Activated CD8-positive, alpha-beta memory T cell treated with anti-CD3 and anti-CD28 coated beads for 4 hours (primary cell): ENCODE data around the gene MSANTD2.

ENCODE experiments used
- DNase-seq, 2 donors: peaks; one replicate each; pipeline ENCODE4 v3.0.0-alpha.2; 2020; ENCODE audit warnings: low read depth in 2 of 2

Gene MSANTD2

GRCh38 chr11:124800226-124800929, at the start of gene MSANTD2:
MSANTD2 (minus strand) TSS chr11:124800406; CDS start chr11:124800380, 26 bp downstream.
- peak; percentile 53 to 56 for DNase-seq

GRCh38 chr11:124846070-124846673, 46.0 kb upstream of the MSANTD2 start:
- DNase-seq, result no peak

DNA sequence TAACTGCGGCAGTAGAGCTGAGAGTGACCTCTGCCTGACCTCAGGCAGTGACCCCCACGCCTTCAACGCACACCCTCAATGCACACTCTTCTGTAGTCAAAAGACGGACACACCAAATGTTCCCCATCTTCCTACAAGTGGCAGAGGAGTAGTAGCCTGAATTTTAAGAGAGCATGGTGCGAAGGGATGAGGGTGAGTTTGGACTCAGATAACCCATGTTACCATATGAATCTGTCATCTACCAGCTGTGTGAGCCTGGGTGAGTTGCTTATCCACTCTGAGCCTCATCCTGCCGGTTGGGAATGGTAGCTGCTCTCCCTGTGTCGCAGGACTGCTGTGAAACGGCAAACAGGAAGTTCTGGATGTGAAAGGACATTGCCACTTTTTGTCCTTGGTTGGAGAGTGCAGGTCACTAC, 44.5 kb upstream of the MSANTD2 start:
- DNase-seq, result no peak

GRCh38 chr11:124843616-124843910, 43.4 kb upstream of the MSANTD2 start:
- DNase-seq, result no peak

GRCh38 chr11:124842305-124842704, 42.1 kb upstream of the MSANTD2 start:
- DNase-seq, result no peak

DNA sequence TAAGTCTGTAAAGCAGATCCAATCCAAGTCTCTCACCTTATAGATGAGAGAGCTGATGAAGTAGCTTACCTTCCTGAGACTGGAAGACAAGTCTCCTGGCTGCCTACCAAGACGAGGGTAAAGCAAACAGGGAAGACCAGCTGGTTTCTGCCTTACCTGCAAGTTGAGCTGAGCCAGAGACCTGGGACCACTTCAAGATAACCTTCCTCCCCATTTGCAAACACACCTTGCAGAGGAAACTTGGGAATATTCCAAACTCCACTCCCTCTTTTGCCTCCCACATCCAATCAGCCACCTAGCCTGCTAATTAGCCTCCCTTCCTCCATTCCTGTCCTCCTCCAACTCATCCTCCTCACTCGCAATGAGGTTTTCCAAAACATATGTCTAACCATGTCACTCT, 41.6 kb upstream of the MSANTD2 start:
- no peak for DNase-seq

DNA sequence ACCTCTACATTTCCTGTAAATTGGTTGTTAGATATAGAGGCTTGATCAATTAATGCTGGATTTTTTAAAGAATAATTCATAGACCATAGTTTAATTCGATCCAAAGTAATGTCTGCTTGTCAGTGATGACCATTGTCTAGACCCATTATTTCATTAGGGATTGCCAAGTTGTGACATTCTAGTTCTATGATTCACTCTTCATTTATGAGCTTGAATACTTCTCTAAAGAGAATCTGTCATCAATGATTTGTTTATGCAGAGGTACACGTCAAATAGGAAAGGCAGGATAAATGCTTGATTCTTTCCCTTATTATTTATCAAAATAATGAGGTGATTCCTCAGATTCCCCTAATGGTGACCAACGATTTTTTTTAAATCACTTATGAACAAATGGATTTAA, 41.0 kb upstream of the MSANTD2 start:
- no peak for DNase-seq

DNA sequence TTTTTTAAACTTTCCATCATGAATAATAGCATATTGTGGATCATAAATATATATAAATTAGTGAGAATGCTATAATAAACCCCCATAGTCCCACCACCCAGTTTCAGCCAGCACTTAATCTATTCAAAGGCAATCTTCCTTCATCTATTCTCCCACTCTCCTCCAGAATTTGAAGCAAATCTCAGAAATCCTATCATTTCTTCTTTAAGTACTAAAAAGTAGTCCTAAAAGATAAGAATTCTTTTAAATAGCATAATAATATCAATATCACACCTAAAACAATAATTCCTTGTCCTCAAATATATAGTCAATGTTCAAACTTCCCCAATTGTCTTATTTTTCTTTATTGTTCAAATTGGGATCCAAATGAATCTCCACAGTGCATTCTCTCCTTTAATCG, 40.5 kb upstream of the MSANTD2 start:
- DNase-seq, result no peak

DNA sequence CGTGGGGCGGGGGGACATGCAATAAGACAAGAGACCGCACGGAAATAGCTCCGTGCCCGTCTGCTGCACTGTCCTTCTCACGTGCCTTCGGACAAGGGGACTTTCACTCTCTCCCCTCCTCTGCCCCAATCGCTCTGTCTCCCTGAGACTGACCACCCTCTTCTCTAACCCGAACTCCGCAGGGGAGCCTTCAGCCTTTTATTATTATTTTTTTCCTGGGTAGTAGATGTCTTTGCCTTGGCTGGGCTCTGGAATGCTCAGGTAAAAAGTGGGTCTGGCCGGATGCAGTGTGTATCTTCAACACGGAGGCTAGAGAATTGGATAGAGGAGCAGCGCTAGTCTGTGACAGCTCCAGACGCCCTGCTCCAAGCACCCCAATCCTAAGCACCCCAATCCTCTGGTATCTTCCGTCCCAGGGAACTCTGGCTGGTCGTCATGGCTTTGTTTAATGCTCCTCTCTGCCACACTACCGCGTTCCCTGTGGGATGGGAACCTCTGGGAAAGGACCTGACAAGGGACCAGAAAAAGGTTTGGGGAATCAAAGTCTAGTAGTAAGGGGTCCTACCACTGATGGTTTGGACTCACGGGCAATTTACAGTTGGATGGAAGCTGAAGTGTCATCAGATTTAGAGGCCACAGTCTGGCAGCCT, 39.9 kb upstream of the MSANTD2 start:
- no peak for DNase-seq

- no peak for DNase-seq
Measured at GRCh38 chr11:124839128-124839971, 39.1 kb upstream of the MSANTD2 start.

GRCh38 chr11:124838805-124839127, 38.6 kb upstream of the MSANTD2 start:
- no peak for DNase-seq

- no peak for DNase-seq
Measured at GRCh38 chr11:124837491-124837856, 37.3 kb upstream of the MSANTD2 start.

DNA sequence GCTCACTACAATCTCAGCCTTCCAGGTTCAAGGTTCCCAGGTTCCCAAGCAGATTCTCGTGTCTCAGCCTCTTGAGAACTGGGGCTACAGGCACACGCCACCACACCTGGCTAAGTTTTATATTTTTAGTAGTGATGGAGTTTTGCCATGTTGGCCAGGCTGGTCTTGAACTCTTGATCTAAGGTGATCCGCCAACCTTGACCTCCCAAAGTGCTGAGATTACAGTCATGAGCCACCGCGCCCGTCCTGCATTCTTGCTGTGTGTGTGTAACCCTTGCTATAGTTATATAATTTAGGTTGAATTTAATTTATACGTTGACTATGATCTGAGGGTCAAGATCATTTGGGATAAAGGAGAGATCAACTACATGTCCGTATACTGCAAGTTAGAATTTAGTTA, 35.7 kb upstream of the MSANTD2 start:
- DNase-seq, result no peak

DNA sequence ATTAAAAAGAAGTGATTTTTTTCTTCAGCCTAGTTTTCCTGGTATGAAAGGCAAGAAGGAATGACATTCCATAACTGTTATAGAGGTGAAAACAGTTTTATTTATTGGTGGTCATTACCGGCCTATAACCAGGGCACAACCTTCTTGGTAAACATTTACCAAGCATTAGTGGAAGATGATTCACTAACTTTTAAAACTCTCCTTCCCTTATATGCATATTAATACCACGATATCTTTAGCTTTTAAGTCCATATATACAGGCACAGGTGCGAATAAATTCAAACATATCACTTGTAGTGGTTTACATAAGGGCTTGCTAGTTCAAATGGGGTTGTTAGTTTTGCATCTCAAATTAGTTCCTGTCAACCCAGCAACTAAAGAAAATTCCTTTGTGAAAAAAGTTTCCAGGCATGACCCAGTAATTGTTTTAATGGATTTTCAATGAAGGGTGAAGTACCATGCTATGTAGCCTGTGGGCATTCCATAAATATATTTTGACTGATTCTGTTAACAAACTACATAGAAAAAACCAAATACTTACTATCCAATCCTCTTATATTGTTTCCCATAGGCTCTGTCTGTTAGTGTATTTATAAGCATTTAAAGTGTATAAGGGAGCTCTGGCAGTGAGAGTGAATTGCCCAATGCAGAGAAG, 34.4 kb upstream of the MSANTD2 start:
- no peak for DNase-seq

- no peak for DNase-seq
Measured at GRCh38 chr11:124832571-124832970, 32.4 kb upstream of the MSANTD2 start.

DNA sequence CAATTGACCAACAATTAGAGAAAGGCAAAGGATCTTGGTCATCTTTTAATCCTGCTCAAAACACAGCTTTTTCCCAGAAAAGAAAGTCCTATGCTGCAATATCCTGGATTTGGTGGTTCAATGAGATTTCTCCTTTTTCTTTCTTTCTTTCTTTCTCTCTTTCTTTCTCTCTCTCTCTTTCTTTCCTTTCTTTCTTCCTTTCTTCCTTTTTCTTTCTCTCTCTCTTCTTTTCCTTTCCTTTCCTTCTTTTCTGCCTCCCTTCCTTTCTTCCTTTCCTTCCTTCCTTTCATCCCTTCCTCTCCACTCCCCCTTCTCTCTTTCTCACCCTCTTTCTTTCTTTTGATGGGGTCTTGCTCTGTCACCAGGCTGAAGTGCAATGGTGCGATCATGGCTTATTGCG, 31.7 kb upstream of the MSANTD2 start:
- no peak for DNase-seq

- DNase-seq, result no peak
Measured at GRCh38 chr11:124830749-124831148, 30.5 kb upstream of the MSANTD2 start.

- no peak for DNase-seq
Measured at GRCh38 chr11:124829986-124830385, 29.8 kb upstream of the MSANTD2 start.

DNA sequence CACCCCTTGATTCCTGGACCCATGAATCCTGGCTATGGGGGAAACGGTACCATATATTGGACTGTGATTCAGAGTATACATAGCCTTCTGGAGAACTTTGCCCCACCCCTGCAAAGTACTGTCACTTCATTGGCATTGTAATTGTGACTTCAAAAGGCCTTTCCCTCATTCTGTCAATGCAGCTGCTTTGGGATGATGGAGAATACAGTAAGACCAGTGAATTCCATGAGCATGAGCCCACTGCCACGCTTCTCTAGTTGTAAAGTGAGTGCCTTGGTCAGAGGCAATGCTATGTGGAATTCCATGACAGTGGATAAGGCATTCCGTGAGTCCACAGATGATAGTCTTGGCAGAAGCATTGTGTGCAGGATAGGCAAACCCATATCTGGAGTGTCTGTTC, 25.7 kb upstream of the MSANTD2 start:
- DNase-seq, result no peak

- no peak for DNase-seq
Measured at GRCh38 chr11:124823512-124824376, 23.5 kb upstream of the MSANTD2 start.
